TTC549 (cell line): ENCODE measurements around the gene STARD13.

Source experiments
- FAIRE-seq: peaks from 2 replicates; lab custom pipeline; 2012; peaks lifted over from hg19 to GRCh38; lab: Jason Lieb, UNC

Gene STARD13, protein sequence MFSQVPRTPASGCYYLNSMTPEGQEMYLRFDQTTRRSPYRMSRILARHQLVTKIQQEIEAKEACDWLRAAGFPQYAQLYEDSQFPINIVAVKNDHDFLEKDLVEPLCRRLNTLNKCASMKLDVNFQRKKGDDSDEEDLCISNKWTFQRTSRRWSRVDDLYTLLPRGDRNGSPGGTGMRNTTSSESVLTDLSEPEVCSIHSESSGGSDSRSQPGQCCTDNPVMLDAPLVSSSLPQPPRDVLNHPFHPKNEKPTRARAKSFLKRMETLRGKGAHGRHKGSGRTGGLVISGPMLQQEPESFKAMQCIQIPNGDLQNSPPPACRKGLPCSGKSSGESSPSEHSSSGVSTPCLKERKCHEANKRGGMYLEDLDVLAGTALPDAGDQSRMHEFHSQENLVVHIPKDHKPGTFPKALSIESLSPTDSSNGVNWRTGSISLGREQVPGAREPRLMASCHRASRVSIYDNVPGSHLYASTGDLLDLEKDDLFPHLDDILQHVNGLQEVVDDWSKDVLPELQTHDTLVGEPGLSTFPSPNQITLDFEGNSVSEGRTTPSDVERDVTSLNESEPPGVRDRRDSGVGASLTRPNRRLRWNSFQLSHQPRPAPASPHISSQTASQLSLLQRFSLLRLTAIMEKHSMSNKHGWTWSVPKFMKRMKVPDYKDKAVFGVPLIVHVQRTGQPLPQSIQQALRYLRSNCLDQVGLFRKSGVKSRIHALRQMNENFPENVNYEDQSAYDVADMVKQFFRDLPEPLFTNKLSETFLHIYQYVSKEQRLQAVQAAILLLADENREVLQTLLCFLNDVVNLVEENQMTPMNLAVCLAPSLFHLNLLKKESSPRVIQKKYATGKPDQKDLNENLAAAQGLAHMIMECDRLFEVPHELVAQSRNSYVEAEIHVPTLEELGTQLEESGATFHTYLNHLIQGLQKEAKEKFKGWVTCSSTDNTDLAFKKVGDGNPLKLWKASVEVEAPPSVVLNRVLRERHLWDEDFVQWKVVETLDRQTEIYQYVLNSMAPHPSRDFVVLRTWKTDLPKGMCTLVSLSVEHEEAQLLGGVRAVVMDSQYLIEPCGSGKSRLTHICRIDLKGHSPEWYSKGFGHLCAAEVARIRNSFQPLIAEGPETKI

GRCh38 chr13:33285420-33286124 is at the start of gene STARD13:
STARD13 (minus strand) TSS chr13:33285755; CDS start chr13:33285638, 117 bp downstream.
- no peak for FAIRE-seq

DNA sequence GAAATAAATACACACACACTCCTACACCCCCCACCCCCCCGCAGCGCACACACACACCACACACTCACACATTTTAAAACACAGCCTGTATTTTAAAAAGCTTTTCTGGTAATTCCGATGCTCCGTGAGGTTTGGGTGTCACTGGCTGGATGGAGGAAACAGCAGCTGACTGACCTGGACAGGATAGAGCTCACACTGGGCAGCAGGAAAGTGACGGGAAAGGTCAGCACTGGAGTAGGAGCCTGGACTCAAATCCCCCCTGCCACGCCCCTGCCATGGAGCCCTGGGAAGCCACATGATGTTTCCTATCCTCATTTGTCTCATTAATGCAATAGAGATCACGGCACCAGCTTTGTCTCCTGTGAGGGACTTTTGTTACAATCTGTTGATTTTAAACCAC is 49.3 kb upstream of the STARD13 start:
- FAIRE-seq = no peak

DNA sequence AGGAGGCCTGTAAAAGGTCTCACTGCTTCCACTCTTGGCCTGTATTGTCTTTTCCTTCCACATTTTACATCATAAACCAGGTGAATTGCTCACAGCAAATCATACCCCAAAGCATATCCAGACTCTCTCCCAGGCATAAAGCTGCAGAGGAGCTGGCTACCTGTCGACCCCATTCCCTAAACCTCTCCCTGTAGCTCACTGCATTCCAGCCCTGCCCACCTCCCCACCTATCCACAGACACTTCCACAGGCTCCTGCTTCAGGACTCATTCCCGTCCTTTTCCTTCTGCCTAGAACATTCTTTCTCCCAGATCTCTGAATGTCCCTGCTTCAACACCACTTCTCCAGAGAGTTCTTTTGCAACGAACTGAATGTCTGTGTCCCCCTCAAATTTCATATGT is 46.4 kb upstream of the STARD13 start:
- no peak for FAIRE-seq

DNA sequence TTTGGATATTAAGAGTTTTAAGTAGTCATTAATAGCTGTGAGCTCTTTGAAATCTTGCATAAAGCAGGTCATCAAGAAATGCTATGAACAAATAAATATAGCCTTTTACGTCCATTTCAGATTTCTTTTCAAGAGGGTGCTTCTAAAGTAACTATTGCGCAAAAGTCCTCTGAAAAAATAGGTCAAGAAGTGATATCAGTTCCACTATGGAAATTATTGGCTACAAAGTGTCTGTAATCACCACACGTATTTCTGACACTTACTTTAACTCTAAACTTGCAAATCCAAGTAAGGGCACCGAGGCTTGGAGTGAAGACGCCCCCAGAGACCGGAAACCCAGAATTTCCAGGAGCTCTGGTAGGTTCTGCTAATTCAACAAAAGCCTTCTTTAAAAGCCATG is 44.9 kb upstream of the STARD13 start:
- FAIRE-seq = no peak

DNA sequence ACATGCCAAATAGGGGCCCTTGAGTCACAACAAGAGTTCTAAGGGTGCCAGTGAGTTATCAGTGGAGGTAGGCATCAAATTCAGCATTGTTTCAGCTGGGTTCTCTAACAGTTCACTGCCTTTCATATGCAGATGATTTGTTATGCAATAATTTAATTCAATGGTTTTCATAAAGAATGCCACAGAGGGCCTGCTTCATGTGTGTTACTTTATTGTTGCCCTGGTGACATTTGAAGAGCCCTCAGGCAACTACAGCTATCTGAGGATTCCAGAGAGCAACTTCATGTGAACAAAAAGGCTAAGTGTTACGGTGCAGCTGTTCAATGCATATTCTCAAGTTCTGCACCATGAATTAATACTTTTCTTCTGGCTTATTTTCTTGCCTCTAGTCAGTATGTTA is 43.1 kb upstream of the STARD13 start:
- no peak for FAIRE-seq

DNA sequence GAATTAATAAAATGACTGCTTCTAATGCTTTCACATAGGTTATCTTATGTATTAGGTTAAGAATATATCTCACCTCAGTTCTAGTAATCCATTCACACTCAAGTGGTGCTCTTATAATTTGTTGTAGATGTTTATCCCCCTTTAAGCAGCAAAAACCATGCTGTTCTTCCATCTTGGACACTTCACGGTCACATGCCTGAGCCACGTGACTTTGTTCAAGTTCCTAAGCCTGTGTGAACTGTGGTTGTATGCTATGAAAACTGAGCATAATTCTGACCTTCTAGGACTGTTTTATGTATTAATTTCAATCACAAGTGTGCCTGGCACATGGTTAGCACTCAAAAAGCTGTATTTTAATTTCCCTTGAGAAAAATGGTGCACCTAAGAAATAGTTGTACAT is 41.2 kb upstream of the STARD13 start:
- no peak for FAIRE-seq

DNA sequence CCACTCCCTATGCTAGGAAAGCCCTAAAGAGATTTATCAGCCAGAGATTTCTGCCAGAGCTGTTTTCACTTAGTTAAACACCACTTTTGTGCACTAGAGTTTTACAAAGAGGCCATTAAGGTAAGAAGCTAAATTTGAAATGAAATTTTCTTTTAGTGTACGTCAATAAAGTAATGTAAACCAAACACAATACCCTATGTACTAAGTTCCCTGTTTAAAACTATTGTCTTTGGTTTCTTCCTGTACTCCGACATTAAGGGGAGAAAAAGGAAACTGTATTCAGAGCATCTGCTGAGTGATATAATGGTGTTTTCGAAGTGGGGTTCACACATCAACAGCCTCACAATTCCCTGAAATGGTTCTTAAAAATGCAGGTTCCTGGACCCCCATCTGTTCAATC is 40.7 kb upstream of the STARD13 start:
- FAIRE-seq = no peak

GRCh38 chr13:33323801-33324510 is 38.4 kb upstream of the STARD13 start:
- no peak for FAIRE-seq

- FAIRE-seq = no peak
These were observed 37.6 kb upstream of the STARD13 start for GRCh38 chr13:33322965-33323668.

DNA sequence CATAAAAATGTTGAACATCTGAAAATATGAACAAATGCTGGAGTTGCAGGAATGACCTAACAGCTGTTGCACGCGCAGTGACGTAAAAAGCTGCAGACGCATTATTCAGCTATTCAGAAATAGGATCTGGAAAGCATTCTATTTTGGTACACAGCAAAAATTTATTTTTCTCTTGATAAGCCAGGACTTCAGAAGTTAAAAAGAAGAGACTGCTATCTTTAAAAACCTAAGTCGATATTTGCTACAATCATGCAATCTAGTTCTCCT is 36.9 kb upstream of the STARD13 start:
- no peak for FAIRE-seq

DNA sequence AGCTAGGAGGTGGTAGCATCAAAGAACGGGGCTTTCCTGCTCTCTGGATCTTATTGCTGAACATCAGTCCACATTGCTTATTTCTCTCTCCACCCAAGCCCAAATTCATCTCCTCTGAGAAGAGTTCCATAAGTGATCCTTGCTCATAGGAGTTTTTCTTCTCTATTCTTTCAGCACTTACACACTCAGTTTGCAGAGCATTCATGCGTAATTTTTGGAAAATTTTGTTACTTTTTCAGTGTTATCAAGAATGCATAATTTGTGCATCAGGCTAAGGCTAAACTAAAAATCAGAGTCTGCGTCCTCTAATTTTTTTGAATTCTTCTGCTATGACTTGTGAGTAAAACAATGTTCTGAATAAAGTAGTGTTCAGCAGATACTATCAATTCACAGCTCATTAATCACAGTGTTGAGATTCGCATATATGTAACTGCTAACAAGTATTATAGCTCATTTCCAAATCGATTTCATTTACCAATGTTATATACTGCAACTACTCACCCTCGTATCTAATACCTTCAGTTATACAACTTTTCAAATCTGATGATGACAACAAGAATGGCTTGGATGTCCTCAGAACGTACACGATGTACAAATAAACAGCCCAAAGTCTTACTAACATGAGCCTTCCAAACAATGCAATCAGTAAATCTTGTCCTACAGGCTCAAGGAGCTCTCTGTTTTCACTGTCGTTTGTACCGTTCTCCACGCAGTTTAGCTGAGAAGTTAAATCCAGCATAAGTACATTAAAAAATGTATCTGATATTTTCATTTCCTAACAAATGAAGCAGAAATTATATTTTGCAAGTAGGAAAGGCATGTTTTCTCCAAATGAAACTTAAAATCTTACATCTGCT is 36.4 kb upstream of the STARD13 start:
- FAIRE-seq = no peak

GRCh38 chr13:33319859-33320258 is 34.3 kb upstream of the STARD13 start:
- FAIRE-seq = no peak

GRCh38 chr13:33318744-33319143 is 33.2 kb upstream of the STARD13 start:
- FAIRE-seq = no peak

DNA sequence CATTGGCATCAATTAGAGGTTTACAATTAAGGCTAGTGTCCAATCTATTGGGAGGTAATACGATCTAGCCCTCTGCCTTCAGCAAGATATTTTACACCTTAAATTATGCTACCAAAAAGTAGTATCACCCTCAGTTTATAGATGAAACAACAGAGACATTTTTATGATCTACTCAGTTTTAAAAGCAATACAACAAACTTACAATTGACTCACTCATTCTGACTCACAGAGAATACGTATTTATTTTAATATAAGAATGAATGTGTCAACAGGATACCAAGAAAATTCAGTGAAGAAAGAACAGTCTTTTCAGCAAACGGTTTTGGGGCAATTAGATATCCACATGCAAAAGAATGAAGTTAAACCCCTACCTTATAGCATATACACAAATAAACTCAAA is 32.5 kb upstream of the STARD13 start:
- no peak for FAIRE-seq

- FAIRE-seq = no peak
These were observed 31.3 kb upstream of the STARD13 start for GRCh38 chr13:33316890-33317289.

DNA sequence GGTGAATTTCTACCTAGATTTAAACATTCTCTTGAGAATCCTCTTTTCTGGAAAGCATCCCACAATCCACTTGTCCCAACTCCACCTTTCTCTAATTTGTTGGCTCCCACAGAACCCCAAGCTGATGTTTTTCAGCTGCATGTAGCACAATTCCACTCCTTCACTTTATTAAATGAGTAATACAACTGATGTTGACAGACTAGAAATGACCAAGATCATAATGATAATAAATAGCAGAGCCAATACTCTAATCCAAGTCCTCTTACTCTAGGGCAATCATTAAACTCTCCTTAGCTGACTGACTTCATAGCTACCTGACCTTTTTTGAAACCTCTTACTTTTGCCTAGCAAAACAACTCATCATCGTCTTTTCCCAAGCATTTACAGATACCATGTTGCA is 27.9 kb upstream of the STARD13 start:
- FAIRE-seq = no peak

- no peak for FAIRE-seq
These were observed 27.3 kb upstream of the STARD13 start for GRCh38 chr13:33312861-33313212.

GRCh38 chr13:33312150-33312860 is 26.8 kb upstream of the STARD13 start:
- no peak for FAIRE-seq

DNA sequence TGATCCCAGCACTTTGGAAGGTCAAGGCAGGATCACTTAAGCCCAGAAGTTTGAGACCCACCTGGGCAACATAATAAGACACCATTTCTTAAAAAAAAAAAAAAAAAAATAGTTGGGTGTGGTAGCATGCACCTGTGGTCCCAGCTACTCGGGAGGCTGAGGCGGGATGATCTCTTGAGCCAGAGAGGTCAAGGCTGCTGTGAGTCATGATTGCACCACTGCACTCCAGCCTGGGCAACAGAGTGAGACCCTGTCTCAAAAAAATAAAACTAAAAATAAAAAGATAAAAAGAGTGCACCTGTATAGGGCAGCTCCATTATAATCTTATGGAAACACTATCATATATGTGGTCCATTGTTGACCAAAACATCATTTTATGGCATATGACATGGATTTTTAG is 25.5 kb upstream of the STARD13 start:
- FAIRE-seq = no peak
